DOHH2 (cell line): ENCODE results near the gene DNAJC19.

Source experiments
- CTCF ChIP-seq: fragments of 200-600 bp; sonication (generic); IDR thresholded peaks from one replicate; pipeline ENCODE4 v1.5.1; 2014; ENCODE audit warnings: antibody characterized with exemption, mild to moderate bottlenecking, low read depth, low read length; ENCODE audit not compliant: poor library complexity, severe bottlenecking
- EZH2phosphoT487 ChIP-seq: fragments of 200-600 bp; sonication (generic); IDR thresholded peaks from 2 replicates; pipeline ENCODE4 v1.6.1; 2017; ENCODE audit warnings: borderline replicate concordance, mild to moderate bottlenecking, antibody characterized with exemption, low read length, moderate library complexity, mixed read lengths

DNA sequence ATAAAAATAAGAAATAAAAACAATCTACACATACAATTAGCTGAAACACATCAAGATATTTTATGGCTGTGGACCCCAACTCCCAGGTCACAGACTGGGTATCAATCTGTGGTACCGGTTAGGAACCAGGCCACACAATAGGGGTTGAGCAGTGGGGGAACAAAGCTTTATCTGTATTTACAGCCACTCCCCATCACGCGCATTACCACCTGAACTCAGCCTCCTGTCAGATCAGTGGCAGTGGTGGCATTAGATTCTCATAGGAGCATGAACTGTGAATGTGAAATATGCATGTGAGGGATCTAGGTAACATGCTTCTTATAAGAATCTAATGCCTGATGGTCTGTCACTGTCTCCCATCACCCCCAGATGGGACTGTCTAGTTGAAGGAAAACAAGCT lies 17.7 kb upstream of the DNAJC19 start:
- no peak for TF ChIP-seq CTCF
- TF ChIP-seq EZH2phosphoT487 = no peak
